Jurkat, Clone E6-1 (cell line): ENCODE data around the gene DLGAP4.

Experiments
- DNase-seq: peaks from one replicate; pipeline ENCODE4 v3.0.0-alpha.2; 2011; ENCODE audit warnings: low read depth, low spot score
- H3K4me3 ChIP-seq: 2 replicates; pipeline ENCODE4 v1.5.1; 2011; ENCODE audit warnings: mild to moderate bottlenecking, low read length, control low read depth, moderate library complexity

The DLGAP4 gene

GRCh38 chr20:36317675-36318074 is 11.5 kb downstream of the DLGAP4 start:
- DNase-seq, result no peak
- H3K4me3 ChIP-seq, result no peak overlapping the region

- no peak overlapping the region for H3K4me3 ChIP-seq
- DNase-seq, result no peak
Observed at GRCh38 chr20:36318166-36318565, 12.0 kb downstream of the DLGAP4 start.

DNA sequence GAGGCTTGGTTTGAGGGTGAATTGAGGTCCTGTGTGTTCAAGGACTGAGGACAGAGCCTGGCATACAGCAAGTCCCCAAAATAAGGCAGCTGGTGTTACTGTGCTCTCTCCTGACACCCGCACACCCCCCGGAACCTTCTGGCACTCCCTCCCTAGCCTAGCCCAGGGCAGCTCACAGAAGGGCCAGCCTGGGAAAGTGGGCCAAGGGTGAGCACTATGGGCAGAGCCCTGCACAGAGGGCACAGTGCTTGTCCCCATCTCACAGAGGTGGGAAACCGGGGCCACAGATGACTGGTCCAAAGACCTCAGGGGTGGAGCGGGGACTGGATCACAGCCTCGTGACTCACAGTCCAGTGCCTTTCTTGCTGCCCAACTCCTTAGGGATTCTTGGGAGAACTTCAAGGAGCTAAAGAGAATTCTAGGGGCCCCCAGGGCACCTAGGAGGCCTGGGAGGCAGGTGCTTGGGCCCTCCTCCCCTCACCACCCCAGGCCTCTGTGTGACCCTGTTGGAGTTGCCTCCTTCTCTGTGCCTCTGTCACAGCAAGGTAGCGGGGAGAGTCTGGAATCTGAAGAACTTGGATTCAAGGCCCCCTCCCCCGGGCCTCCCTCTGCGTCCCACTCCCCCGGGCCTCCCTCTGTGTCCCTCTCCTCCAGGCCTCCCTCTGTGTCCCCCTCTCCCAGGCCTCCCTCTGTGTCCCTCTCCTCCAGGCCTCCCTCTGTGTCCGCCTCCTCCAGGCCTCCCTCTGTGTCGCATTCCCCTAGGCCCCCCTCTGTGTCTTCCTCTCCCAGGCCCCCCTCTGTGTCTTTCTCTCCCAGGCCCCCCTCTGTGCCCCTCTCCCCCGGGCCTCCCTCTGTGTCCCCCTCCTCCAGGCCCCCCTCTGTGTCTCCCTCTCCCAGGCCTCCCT is 13.5 kb downstream of the DLGAP4 start:
- no peak overlapping the region for H3K4me3 ChIP-seq
- DNase-seq, result no peak

GRCh38 chr20:36320261-36320897 is 14.2 kb downstream of the DLGAP4 start:
- H3K4me3 ChIP-seq, result no peak overlapping the region
- no peak for DNase-seq

DNA sequence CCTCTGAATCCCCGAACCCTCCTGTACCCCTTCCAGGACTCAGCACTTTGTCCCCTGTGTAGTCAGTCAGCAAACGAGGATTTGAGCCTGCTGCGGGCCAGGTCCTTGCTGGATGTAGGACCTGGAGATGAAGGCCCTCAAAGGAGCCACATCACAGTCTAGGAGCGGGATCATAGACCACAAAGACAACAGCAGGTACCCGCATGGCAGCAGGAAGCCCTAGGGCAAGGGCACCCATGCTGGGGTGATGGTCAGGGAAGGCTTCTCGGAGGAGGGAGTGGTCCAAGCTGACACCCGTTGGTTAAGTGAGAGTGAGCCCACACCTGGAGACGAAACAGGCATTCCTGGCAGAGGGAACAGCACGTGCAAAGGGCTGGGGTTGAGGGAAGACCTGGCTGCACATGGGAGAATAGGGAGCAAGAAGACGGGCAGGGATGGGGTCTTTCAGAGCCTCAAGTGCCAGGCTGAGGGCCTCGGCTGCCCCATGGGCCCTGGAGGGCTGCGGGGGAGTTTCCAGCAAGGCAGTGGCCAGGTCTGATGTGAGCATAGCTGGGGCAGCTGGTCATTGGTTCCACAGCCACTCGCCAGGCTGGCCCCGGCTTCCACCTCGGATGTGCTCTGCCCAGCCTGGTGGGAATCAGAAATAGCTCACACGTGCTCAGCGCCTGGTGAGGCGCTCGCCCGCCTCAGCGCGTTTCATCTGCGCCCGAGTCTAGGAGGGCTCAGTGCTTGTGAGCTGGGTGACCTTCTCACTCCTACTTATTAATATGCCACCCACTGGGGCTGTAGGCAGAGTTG is 15.0 kb downstream of the DLGAP4 start:
- no peak overlapping the region for H3K4me3 ChIP-seq
- DNase-seq, result no peak

DNA sequence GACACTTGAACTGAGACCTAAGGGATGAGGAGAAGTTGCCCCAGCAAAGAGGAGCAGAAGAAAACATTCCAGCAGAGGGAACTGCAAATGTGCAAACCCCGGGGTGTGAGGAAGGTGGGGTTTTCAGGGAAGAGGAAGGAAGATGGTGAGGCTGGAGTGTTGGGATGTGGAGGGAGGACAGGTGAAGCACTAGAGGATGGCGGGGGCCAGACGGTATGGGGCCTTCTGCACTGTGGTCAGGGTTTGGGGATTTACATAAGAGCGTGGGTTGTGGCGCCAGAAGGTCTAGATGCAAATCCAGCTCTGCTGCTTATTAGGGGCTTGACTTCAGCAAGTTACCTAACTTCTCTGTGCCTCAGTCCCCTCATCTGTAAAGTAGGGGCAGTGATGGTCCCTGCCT is 16.0 kb downstream of the DLGAP4 start:
- DNase-seq, result no peak
- H3K4me3 ChIP-seq, result no peak overlapping the region

GRCh38 chr20:36330091-36330490 is 24.0 kb downstream of the DLGAP4 start:
- H3K4me3 ChIP-seq, result no peak overlapping the region
- no peak for DNase-seq

DNA sequence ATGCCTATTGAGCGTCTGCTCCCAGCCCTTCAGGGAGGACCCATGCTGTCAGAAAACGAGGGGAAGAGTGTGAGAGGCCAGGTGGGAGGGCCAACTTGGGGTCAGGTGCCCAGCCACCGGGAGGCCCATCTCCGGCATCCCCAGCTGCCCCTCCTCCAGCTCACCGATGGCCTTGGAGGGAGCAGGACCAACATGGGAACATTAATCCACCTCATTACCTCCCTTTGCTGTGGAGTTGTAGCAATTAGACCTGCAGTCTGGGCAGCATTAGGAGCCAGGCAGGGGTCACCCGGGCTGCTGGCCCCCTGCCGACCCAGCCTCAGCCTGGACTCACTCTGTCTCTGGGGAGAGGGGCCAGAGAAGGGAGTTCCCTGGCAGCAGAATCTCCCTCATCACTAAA is 25.1 kb downstream of the DLGAP4 start:
- no peak overlapping the region for H3K4me3 ChIP-seq
- DNase-seq, result no peak

DNA sequence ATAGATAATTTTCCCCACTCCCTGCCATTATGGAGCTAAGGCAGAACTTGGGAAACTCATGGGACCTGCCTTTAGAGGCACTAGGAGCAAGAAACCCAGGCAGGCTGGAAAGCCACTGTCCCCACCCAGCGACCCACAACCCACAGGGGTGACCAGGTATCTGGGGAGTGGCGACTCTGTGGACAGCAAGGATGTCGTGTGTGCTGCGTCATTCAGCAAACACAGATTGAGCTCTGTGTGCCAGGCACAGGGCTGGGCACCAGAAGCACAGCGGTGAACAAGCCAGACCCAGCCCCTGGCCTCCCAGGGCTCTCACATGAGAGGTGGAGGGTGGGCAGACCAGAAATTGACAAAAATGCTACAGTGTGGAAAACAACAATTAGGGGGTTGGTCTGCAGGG is 27.7 kb downstream of the DLGAP4 start:
- H3K4me3 ChIP-seq, result no peak overlapping the region
- no peak for DNase-seq

DNA sequence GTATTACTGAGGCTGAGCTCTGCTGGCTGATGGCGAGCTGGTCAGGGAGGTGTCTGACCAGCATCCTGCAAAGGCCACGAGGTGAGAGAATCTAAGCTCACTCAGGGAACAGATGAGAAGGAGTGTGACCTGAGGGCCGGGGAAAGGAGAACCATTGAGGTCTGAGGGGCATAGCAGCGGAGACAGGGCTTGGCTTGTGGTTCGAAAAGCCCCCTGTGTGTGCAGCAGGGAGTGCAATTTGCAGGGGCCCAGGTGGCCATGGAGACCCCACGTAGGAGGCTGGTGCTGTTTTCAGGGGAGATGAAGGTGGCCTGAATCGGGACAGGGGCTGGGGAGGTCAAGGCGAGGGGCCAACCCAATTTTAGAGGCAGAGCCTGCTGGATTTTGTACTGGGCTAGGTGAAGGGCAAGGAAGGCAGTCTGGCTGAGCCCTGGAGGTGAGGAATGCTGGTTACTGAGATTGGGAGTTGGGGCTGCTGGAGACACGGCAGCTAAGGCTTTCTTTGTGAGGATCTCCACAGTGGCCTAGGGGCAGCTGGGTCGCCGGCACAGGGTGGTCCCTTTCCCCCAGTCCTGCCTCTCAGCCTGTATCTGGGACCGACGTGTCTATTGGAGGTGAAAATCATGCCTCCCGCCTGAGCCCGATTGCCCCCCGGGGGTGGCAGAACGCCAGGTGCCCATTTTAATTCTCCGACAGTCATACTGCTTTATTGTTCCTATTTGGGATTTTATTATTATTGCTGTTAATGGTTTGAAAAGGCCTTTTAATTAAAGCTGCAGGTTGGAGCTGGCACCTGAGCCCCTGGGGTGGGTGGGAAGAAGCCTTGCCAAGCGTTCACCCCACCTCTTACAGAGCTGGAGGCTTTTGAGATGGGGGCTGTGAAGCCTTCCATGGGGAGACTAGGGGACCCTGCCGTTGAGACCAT is 28.4 kb downstream of the DLGAP4 start:
- DNase-seq, result no peak
- H3K4me3 ChIP-seq, result no peak overlapping the region

DNA sequence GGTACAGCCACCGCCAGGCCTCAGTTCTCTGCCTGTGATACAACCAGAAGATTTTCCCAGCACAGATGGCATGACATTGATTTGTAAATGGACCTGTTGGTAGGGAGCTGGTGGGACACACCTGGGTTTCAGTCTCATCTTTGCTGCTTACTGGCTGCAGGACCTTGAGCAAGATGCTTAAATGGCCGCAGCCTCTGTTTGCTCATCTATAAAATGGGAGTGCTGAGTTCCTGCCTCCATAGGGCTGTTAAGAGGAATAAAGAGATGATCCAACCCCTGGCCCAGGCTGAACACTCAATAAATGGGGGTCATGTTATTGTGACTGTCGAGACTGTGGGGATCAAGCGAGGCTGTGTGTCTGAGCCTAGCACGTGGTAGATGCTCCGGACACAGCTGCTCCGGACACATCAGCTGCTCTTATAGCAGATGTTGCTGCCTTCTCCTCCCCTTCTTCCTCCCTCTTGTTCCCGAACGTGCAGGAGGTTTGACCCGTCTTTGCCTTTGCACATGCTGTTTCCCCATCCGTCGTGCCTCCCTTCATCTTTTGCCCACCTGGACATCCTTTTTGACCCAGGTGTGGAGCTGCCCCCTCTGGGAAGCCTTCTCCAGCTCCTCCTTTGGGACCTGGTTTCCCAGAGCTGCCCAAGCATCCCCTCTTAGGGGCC is 29.2 kb downstream of the DLGAP4 start:
- no peak for DNase-seq
- H3K4me3 ChIP-seq, result no peak overlapping the region

GRCh38 chr20:36336204-36336603 is 30.1 kb downstream of the DLGAP4 start:
- no peak for DNase-seq

DNA sequence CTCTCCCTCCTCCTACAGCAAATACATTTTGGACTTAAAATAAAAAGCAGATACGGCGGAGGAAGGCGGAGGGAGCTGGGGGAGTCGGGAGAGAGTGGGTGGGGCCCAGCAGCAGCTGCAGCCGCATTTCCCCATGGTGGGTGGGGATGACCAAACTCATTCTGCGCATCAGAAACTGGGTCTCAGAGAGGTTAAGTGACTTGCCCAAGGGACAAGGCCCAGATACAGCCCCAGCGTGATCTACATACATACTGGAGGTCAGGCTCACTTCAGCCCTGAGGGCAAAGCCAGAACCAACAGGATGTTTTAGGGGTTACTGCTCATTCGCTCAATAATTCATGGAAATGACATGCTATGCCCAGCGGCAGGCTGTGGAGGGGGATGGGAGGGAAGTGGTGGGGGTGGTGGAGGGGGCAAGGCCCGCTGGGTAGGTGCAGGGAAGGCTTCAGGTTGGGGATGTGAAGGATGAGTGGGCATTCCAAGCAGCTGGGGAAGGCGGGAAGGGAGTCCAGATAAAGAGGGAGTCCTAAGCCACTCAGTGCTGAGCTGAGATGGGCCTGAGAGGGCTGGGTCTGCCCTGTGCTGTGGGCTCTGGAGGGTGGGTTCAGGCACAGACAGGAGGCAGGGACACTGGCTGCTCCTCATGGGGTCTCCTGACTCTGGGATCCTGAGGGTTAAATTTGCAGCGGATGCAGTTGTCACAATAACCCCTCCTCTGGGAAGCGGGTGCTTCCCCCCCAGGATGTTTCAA is 31.0 kb downstream of the DLGAP4 start:
- no peak overlapping the region for H3K4me3 ChIP-seq
- DNase-seq, result no peak

More at GRCh38 chr20:36336204-36336603, 30.1 kb downstream of the DLGAP4 start:
- H3K4me3 ChIP-seq, result no peak overlapping the region

- DNase-seq, result no peak
- H3K4me3 ChIP-seq, result no peak overlapping the region
Observed at GRCh38 chr20:36337886-36338285, 31.7 kb downstream of the DLGAP4 start.

GRCh38 chr20:36339646-36340592 is 33.8 kb downstream of the DLGAP4 start:
- DNase-seq, result no peak
- no peak overlapping the region for H3K4me3 ChIP-seq

DNA sequence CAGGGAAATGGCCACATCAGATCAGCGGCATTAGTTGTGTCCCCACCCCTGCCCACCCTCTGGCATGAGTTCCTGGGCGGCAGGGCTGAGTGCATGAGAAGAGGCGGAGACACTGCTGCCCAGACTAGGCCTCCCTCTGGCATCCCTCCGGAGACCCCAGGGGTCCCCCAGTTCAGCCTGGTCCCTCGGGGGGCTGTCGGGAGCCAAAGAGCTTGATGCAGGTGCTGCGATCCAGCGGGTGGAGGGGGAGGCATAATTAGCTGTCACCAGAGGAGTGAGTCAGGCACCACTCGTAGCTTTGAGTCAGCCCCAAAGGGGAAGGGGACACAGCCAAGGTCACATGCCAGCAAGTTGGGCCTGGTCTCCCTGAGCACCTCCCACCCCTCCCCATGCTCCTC is 34.5 kb downstream of the DLGAP4 start:
- DNase-seq, result no peak
- no peak overlapping the region for H3K4me3 ChIP-seq
